HuH-7 (cell line): ENCODE results near the gene PINK1.
A peak's percentile ranks its signal among the peaks of the same experiment; 100 is the strongest.
"Not testable (repeated sequence)": the region's sequence is repeated elsewhere in the genome, so short reads cannot be mapped to it uniquely, and the experiment has no call there.

ENCODE experiments used
- DNase-seq: peaks from one replicate; pipeline ENCODE4 v3.0.0; 2011; ENCODE audit warnings: low spot score

The PINK1 gene

DNA sequence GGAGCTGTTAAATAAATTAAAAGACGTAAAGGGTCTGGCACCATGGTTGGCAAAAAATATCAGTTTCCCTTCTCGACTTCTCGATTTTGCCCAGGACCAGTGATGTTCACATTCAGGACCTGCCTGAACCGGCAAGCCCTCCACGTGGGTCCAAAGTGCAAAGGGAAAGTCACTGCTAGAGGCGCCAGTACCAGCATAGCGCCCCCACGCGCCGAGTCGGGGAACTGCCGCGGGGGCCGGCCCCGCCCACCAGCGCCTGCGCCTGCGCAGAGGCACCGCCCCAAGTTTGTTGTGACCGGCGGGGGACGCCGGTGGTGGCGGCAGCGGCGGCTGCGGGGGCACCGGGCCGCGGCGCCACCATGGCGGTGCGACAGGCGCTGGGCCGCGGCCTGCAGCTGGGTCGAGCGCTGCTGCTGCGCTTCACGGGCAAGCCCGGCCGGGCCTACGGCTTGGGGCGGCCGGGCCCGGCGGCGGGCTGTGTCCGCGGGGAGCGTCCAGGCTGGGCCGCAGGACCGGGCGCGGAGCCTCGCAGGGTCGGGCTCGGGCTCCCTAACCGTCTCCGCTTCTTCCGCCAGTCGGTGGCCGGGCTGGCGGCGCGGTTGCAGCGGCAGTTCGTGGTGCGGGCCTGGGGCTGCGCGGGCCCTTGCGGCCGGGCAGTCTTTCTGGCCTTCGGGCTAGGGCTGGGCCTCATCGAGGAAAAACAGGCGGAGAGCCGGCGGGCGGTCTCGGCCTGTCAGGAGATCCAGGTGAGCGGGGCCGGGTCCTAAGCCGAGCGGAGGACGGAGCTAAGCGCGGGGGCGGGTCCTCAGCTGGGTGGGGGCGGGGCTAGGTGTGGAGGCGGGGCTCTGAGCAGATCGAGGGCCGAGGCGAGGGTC is at the start of gene PINK1:
Gene PINK1, plus strand, starts transcription at position 269 of the 875 bp plus-strand sequence. Its CDS starts 91 bp downstream, at position 360.
- peak; percentile 81 for DNase-seq

DNA sequence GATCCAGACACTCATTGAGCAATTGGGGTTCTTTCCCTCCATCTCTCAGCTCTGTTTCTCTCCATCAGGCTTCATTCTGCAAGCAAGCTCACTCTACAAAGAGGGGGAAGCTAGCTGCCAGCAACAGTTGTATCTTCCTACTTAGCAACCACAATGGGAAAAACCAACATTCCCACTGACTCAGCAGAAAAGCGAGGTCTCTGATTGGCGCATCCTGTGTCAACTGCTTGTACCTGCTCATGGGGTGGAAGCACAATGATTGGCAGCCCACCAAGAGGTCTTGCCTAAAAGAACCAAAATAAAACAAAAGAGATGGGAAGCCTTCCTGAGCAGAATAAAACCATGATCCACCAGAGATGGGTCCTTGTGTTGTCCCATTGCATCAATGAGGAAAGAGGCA is 48.4 kb upstream of the PINK1 start:
- no peak for DNase-seq

DNA sequence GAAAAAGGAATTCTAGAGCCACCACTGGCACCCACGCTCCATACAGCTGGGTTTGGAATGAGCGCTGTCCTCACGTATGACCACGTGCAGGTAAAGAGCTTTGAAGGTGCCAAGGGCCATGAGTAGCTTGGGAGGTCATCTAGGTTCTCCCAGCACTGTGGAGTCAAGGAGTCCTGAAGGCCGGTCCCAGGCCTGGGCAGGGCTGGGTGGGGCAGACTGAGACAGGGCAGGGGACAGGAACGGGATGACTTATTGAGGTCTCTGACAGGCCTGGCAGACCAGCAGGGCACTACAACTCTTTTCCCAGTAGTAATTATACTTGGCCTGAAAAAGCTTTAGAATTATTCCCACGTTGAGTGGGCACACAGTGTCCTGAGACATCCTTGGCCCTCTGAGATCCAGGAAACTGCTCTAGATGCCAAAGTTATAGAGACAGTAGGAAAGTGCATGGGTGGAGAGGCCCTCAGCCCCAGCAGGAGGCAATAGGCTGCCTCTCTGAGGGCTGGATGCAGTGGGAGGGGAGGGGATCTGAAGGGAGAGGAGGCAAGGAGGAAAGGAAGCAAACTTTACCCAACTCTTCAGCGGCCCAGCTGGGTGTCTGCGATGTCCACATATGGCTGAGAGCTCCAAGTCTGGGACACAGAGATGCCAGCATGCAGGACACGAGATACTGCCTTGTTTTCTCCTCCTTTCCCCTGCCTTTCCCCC is 46.2 kb upstream of the PINK1 start:
- DNase-seq = no peak

DNA sequence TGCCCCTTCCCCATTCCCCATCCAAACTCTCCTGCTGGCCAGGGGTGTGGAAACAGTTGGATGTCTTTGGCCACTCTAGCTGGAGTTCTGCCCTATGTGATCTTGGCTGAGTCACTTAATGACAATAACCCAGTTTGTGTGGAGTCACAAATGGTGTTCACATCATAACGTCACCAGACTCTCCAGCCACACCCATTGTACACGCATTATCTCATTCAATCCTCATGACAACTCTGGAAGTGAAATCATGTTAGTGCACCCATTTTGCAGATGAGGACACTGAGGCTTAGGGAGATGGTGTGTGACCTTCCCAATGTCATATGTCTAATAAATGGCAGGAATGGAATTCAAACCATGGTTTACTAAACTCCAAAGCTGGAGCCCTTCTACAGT is 45.6 kb upstream of the PINK1 start:
- no peak for DNase-seq

DNA sequence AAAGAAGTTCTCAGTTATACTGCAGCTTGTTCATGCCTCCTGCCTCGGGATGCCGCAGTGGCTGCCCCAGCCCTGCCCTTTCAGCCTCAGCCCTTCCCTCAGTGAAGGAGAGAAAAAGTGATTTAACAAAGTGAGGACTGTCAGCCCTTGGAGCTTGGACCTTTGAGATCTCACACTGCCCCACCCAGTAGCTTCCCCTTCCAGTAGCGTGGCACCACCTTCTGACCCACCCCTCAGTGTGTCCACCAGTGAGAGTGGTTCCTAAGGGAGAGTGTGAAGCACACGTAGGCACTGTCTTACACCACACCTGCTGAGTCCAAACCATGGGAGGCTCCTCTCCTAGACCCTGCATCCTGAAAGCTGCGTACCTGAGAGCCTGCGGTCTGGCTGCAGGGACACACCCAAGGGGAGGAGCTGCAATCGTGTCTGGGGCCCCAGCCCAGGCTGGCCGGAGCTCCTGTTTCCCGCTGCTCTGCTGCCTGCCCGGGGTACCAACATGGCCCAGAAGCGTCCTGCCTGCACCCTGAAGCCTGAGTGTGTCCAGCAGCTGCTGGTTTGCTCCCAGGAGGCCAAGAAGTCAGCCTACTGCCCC is 44.5 kb upstream of the PINK1 start, which contains the start of gene CDA:
Gene CDA, plus strand, starts transcription at position 464 of the 592 bp plus-strand sequence. Its CDS starts 33 bp downstream, at position 497.
- DNase-seq = peak; percentile 60

DNA sequence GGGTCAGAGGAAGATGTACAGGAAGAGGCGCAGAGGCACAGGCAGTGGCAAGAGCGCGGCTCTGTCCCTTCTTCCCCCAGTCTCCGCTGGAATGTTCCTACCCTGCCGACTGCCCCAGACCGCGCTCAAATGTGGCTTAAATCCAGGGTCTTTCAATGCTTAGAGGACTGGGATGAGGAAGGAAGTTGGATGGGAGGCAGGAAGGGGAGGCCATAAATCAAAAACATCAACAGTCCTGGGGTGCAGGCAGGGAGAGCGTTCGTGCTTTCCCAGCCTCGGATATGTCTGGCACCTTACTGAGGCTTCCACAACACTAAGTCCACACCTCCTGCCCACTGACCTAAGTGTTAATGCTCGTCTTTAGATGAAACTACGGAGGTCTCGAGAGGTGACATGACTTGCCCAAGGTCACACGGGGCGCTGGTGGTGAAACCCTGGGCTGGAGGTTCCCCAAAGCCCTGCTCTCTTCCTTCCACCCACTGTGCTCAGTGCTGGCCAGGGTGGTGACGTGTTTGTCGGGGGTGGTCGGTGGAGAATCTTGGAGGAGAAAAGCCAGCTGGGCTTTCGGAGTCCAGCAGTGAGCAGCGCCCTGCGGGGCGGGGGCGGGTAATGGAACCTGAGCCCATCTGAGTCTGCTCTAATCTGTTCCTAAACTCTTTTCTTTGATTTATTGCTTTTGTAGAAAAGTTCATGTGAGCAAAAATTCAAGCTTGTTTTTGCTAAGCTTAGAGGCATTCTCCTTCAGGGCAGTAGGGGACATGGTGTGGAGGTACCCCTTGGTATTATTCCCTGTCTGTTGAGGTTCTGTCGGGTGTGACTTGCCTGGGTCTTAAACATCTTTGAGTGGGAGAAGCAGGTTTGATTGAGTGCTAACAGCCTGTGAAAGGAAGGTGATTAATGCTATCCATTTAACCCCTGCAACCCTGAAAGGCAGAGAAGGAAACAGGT is 43.7 kb upstream of the PINK1 start:
- DNase-seq = no peak

DNA sequence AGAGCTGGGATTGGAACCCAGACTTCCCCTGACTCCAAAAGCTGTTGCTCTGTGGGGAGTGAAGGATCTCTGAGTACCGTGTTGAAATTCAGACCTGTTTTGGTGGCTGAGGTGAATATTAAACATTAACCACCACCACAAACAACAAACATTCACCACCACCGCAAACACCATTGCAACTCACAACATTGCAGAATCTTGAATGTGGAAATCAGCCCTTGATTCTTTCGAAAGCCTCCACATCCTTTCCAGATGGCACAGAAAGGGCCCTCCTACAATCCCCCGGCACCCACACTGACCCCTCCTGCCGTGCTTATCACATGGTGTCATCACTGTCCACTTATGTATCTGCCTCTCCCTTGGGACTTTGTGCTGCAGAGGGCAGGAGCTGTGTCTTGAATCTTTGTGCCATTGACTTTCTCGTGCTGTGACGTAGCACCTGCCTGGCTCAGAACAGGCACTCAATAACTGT is 42.9 kb upstream of the PINK1 start:
- no peak for DNase-seq

DNA sequence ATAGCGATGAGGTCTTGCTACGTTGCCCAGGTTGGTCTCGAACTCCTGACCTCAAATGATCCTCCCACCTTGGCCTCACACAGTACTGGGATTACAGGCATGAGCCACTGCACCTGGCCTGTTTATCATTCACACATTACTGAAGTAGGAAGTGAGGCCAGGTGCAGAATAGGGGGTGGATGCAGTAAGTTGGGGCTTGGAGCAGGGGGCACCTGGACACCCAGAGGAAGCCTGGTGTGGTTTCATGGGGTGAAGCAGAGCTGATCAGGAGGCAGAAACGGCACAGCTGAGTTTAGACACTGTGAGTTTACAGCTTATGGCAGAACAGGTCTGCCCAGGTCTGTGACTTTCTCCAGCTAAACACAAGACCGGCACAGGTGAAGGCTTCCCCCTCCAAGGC is 39.5 kb upstream of the PINK1 start:
- DNase-seq = no peak

DNA sequence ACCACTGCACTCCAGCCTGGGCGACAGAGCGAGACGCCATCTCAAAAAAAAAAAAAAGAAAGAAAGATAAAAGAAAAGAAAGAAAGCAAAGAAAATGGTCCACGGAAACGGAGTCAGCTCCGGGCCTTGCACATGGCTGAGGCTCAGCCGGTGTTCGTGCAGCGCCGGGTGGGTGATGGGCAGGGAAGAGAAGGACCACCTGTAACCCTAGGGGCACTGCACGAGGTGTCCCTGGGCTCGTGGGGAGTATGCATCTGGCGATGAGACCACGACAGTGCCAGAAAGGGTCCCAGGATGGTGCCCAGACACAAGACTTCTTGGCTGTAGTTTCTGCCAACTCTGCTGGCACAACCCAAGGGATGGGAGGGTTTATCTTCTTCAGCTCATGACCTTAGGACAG is 38.5 kb upstream of the PINK1 start:
- no peak for DNase-seq

DNA sequence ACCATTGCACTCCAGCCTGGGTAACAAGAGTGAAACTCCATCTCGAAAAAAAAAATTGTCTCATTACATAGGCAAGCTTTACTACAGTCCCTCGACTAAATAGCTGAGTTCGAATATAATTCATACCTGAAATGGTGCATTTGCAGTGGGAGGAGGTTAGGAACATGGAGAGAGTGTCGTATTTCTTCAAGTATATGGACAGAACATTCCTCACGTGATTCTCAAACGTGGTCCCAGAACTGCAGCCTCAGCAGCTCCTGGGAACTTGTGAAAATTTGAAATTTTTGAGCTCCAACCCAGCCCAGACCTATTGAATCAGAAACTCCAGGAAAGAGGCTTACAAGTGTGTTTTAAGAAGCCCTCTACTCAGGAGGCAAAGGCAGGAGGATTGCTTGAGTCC is 37.2 kb upstream of the PINK1 start:
- DNase-seq = no peak

DNA sequence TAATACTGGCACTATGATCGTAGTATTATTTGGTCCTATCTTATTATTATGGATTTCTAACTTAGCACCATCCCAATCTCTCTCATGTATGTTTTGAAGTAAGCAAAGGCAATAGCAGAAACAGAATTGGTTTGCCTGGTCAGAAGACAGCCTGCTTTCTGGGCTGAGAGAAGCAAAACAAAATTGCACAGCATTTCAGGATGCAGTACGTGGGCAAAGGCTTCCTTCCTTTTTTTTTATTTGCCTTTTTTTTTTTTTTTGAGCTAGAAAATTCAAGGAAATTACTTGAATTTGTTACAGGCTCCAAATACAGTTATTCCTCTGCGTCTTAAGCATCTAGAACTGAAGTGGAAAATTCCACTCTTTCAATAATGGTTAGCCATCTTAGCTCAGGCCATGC is 35.6 kb upstream of the PINK1 start:
- DNase-seq = no peak

DNA sequence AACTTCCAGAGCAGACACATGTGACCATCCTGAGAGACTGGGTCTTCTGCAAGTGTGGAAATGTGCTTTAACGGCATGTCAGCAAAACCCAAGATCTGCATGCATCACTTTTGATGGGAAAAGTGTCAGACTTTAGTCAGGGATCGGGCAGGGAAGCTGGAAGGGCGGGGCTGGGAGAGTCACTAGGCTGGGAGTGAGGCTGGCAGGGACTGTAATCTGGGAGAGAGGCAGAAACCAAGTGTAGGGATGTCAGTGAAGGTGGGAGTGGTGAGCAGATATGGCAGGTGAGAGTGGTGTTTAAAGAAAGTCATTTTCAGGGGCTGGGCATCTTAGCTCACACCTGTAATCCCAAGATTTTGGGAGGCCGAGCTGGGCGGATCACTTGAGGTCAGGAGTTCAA is 33.1 kb upstream of the PINK1 start:
- no peak for DNase-seq

DNA sequence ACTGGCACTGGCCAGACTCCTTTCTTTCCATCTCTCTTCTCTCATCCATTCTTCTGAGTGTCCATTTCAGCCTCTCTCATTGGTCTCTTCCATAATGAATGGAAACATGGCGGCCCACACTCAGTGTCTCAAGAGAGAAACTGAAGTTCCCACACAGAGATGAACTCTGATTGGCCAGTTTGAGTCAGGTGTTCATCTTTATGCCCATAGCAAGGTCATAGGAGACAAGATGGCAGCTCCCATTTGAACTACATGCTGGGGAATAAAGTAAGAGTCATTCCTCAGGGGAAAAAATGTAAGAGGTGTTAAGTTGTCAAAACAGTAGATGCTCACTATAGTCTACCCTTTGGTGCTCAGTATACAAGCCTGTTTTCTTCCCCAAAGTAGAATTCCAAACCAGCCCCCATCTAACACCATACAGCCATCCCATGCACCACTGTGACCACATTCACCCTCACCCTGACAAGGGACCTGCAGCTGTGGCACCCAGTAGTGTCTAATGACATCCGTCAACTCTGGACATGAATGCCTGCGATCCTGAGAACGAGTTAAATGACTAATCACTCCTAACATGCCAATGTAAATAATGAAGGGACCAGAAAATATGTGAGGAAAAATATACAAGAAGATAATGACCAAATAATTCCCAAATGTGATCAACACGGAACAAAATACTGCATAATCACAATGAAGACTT is 32.0 kb upstream of the PINK1 start:
- no peak for DNase-seq

DNA sequence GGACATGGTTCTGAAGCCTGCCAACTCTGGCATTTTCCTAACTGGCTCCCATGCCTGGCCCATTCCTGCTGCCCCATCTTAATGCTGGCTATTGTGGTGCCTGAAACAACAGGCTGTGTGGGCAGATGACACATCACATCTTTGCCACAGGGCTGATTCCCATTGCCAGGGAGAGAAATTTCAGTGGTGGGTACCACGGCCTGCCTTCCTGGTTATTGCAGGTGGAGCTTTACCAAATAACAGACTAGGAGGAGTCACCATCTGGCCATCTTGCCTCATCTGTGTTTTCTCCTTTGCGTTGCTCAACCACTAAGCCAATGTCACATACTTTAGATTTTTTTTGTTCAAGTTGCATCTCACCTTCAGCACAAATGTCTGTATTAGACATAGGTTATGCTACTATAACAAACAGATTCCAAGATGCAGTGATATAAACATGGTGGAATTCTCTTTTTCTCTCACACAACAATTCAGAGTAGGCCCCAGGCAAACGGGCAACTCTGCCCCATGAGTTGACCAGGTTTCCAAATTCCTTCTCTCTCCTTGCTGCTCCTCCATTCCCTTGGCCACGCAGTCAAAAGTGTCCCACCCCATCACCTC is 30.3 kb upstream of the PINK1 start:
- DNase-seq = no peak

DNA sequence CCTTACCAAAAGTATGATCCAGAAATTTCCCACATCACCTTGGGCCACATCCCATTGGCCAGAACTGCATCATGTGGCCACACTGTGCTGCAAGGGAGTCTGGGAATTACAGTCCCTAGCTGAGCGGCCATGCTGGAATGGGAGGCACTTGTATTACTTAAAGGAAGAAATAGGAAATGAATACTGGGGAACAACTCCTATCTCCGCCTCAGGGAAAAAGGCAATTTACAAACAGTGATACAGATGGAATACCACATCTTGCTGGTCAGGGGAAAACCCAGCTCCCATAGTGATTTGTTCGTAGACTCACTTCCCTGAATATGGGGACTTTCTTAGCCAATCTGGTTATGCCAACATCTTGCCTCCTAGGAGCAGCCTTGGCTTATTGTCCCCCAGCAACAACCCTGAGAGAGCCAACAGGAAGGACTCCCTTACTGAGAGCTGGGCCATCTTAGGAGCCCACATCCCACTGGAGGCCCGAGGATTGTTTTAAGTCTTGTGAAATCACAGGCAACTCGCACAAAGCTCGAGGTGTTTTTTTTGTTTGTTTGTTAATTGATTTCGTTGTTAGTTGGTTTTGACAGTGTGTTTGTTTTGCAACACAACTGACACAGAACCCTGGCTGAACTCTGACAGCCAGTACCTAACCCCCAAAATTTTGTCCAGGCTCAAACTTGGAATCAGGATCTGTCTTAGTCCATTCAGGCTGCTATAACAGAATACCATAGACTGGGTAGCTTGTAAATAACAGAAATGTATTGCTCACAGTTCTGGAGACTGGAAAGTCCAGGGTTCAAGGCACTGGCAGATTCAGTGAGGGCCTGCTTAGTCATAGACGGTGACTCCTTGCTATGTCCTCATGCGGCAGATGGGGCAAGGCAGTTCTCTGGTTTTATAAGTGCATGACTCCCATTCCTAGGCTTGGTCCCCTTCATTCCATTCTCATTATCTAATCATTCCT is 29.5 kb upstream of the PINK1 start:
- no peak for DNase-seq

DNA sequence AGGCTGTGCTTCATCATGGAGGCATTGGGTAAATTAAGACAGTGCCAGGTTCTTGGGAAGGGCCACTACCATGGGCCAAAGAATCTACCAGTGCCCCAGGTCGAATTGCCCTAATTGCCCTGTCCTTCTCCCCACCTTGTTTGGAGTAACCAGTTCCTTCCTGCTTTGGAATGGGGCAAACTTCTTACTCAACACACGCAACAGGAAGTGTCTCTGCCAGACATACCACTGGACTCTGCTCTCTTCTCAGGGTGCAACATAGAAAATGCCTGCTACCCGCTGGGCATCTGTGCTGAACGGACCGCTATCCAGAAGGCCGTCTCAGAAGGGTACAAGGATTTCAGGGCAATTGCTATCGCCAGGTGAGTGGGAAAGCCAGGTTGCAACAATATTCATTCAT is 28.6 kb upstream of the PINK1 start:
- no peak for DNase-seq

DNA sequence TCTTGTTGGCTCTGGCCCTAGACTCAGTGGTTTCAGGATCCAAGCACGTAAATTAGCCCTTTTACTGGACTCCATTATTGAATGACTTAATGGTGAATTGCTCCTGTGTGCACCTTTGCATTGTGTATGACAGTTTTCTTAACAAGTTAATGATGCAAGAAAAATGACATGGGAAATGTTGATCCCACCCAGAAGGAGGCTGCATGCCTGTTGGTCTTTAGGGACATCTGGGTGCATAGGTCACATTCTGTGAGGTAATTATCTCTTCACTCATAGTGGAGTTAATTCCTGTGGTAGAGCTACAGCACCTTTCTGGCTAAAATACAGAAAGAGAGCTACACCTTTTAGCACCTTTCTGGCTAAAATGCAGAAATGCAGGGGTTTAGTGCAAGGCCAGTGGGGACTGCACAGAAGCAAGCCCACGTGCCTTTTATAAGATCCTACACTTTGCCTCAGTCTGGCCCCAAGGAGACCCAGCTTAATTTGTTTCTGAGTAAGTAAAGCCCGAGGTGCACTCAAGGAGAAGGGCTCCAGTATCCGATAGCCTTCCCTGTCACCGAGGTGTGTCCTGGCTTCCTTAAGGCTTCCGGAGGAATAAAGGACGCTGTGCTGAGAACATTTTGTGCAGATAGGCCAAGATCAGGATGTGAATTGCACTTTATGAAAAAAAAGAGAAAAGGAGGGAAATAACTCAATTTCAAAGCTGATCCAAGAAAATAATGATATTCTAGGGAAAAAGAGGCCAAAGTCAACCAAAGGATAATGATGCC is 26.3 kb upstream of the PINK1 start:
- DNase-seq = not testable (repeated sequence)

DNA sequence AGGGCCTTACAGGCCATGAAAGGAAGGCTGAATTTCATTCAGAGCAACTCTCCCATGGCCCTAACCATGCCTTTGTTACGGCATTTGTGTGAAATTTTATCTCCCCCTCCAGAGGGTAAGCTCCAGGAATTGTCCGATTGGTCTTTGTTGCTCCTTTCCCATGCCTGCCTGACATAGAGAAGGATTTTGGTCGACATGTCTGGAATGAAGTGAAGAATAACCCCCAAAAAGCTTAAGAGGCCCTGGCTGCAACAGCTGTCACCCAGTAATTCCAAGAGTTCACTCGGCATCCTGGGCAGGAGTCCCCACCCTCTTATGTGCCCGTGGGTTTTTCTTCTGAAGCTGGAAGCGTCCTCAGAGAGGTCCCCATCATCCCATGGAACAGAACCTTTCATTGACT is 23.7 kb upstream of the PINK1 start:
- DNase-seq = no peak

DNA sequence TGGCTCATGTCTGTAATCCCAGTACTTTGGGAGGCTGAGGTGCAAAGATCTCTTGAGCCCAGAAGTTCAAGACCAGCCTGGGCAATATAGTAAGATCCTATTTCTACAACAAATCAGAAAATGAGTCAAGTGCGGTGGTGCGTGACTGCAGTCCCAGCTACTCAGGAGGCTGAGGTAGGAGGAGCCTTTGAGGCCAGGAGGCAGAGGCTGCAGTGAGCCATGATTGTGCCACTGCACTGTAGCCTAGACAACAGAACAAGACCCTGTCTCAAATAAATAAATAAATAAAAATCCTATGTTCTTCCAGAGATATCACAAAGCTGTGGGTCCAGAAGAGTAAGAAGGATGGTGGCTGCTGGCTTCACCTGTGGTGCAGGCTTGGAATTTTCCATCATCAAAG is 22.3 kb upstream of the PINK1 start:
- DNase-seq = no peak
